HG03159 (cell line): Measurements from ENCODE around the gene SYTL3.
"Not testable (repeated sequence)": the region's sequence is repeated elsewhere in the genome, so short reads cannot be mapped to it uniquely, and the experiment has no call there.

Experiments used
- ATAC-seq: cut with Tn5 transposase; IDR thresholded peaks from one replicate; pipeline ENCODE4 v1.9.1; 2021; ENCODE audit warnings: mild to moderate bottlenecking, moderate library complexity; ENCODE audit not compliant: unreplicated experiment

The SYTL3 gene

GRCh38 chr6:158621694-158622544 lies 27.9 kb upstream of the SYTL3 start:
- no peak for ATAC-seq

GRCh38 chr6:158622545-158623190 lies 27.2 kb upstream of the SYTL3 start:
- no peak for ATAC-seq

GRCh38 chr6:158624684-158625682 lies 24.9 kb upstream of the SYTL3 start:
- no peak for ATAC-seq

- ATAC-seq, result no peak
Measured at GRCh38 chr6:158625881-158626305, 24.0 kb upstream of the SYTL3 start.

- no peak for ATAC-seq
Measured at GRCh38 chr6:158626360-158627167, 23.3 kb upstream of the SYTL3 start.

GRCh38 chr6:158627168-158627939 lies 22.5 kb upstream of the SYTL3 start:
- ATAC-seq, result no peak

GRCh38 chr6:158627940-158628211 lies 22.0 kb upstream of the SYTL3 start:
- no peak for ATAC-seq

GRCh38 chr6:158628542-158628941 lies 21.3 kb upstream of the SYTL3 start:
- no peak for ATAC-seq

- ATAC-seq, result no peak
Measured at GRCh38 chr6:158629367-158630221, 20.3 kb upstream of the SYTL3 start.

GRCh38 chr6:158630938-158631616 lies 18.8 kb upstream of the SYTL3 start:
- ATAC-seq, result no peak

- ATAC-seq, result no peak
Measured at GRCh38 chr6:158631678-158632537, 17.9 kb upstream of the SYTL3 start.

GRCh38 chr6:158632538-158633119 lies 17.2 kb upstream of the SYTL3 start:
- ATAC-seq, result not testable (repeated sequence)

GRCh38 chr6:158633127-158633526 lies 16.7 kb upstream of the SYTL3 start:
- no peak for ATAC-seq

GRCh38 chr6:158634695-158635426 lies 15.0 kb upstream of the SYTL3 start:
- ATAC-seq, result no peak

- ATAC-seq, result no peak
Measured at GRCh38 chr6:158635427-158636073, 14.3 kb upstream of the SYTL3 start.

GRCh38 chr6:158636778-158637177 lies 13.1 kb upstream of the SYTL3 start:
- no peak for ATAC-seq
